OCI-LY1 (cell line): Measurements from ENCODE around the gene KIF1C.

Experiments
- EZH2 ChIP-seq: fragments of 200-600 bp; sonication (generic), shearing (Covaris generic); IDR thresholded peaks from 2 replicates; pipeline ENCODE4 v1.8.0; 2017; ENCODE audit warnings: borderline replicate concordance, mixed run types, mild to moderate bottlenecking, antibody characterized with exemption, low read length, moderate library complexity, mixed read lengths
- TF ChIP-seq, protein P1 (sequence below): fragments of 200-600 bp; sonication (generic), shearing (Covaris generic); IDR thresholded peaks from 2 replicates; pipeline ENCODE4 v1.5.1; 2017; ENCODE audit warnings: mild to moderate bottlenecking, antibody characterized with exemption, low read length, moderate library complexity, mixed read lengths

DNA sequence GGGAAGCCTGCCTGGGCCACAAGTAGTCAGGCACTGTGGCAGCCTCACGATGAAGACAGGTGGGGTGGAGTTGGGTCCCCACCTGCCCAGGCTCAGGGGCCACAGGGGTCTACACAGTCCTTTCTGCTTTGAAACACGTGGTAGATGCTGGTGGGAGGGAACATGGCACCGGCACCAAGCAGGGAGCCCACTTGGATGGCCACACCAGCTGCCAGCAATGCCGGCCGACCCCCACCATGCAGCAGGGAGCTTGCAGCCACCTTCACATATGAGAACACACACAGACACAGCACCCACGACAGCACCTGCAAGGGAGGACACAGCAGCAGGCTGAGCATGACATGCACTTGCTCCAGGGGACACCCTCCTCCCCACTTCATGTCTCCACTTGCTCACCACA is 35.1 kb downstream of the KIF1C start:
- TF ChIP-seq, protein P1, sequence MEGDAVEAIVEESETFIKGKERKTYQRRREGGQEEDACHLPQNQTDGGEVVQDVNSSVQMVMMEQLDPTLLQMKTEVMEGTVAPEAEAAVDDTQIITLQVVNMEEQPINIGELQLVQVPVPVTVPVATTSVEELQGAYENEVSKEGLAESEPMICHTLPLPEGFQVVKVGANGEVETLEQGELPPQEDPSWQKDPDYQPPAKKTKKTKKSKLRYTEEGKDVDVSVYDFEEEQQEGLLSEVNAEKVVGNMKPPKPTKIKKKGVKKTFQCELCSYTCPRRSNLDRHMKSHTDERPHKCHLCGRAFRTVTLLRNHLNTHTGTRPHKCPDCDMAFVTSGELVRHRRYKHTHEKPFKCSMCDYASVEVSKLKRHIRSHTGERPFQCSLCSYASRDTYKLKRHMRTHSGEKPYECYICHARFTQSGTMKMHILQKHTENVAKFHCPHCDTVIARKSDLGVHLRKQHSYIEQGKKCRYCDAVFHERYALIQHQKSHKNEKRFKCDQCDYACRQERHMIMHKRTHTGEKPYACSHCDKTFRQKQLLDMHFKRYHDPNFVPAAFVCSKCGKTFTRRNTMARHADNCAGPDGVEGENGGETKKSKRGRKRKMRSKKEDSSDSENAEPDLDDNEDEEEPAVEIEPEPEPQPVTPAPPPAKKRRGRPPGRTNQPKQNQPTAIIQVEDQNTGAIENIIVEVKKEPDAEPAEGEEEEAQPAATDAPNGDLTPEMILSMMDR = no peak
- no peak for TF ChIP-seq EZH2
